Measurements from ENCODE around the gene TFDP2.

DNA sequence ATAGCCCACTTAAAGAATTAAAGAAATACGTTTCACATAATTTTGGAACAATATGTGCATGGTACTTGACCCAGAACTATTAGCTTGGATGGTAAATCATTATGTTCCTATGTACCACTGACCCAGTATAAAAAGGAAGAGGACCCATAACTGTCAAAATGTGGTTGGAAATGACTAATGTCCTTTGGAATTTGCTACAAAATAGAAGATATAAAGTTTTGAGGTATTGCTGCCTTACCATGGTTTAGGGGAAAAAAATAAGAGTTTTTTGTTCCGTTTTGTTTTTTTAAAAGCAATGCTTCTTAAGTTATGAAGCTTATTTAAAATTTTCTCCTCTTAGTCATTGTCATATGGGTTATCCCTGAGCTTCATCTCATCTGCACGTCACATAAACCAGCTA lies 15.8 kb upstream of the TFDP2 start:
- TF ChIP-seq POLR2AphosphoS5 (IDR thresholded peaks at IDR 0.05; ENCODE audit: low read depth, low read length) (no peak), POLR2A (IDR thresholded peaks at IDR 0.05; ENCODE audit: low read depth, low read length) (no peak), TAF1 (IDR thresholded peaks at IDR 0.05; ENCODE audit: borderline replicate concordance, low read depth, low read length) (no peak)
